K562 (cell line): Measurements from ENCODE around the gene ATRIP. TPM values are rescaled to one million over a fixed set of nuclear protein-coding genes. Genes with fewer than 3 reads are reported as not detected.

ENCODE experiments used
- C11orf30 ChIP-seq: fragments of 450-650 bp; IDR thresholded peaks from 2 replicates; pipeline ENCODE4 v1.6.1; 2016; ENCODE audit warnings: low read depth, mild to moderate bottlenecking
- CCNT2 ChIP-seq: IDR thresholded peaks from 2 replicates; pipeline ENCODE4 v1.6.1; 2011; ENCODE audit warnings: borderline replicate concordance, low read depth, mild to moderate bottlenecking, moderate library complexity, mixed read lengths, low read length; ENCODE audit not compliant: insufficient read length; ENCODE audit errors: extremely low read depth
- CREM ChIP-seq: IDR thresholded peaks from 2 replicates; pipeline ENCODE4 v1.6.1; 2014; ENCODE audit warnings: antibody characterized with exemption, low read depth
- FOS ChIP-seq: IDR thresholded peaks from 3 replicates; pipeline ENCODE4 v1.6.1; 2011; ENCODE audit not compliant: insufficient read length; ENCODE audit errors: extremely low read depth
- HDAC1 ChIP-seq, 2 experiments: fragments of 450-650 bp; IDR thresholded peaks; 2 replicates each; pipeline ENCODE4 v1.6.1; 2016 to 2017; ENCODE audit warnings: inconsistent platforms in 1 of 2, mild to moderate bottlenecking in 1 of 2, moderate library complexity in 1 of 2
- HMGN3 ChIP-seq: IDR thresholded peaks from 2 replicates; pipeline ENCODE4 v1.6.1; 2011; ENCODE audit warnings: borderline replicate concordance, low read depth, mild to moderate bottlenecking, mixed read lengths, low read length; ENCODE audit not compliant: insufficient read length; ENCODE audit errors: extremely low read depth
- JUND ChIP-seq, 2 experiments: IDR thresholded peaks; 2 replicates in 1 of 2; 3 replicates in 1 of 2; pipeline ENCODE4 v1.6.1; 2011; ENCODE audit warnings: borderline replicate concordance in 2 of 2, low read depth in 2 of 2, low read length in 2 of 2, improper control_type of control experiment in 1 of 2, missing biosample characterization in 1 of 2, missing genetic modification characterization in 1 of 2, missing genetic modification reagents in 1 of 2
- KLF1 ChIP-seq: fragments of 450-650 bp; IDR thresholded peaks from 2 replicates; pipeline ENCODE4 v1.6.1; 2016; ENCODE audit warnings: missing genetic modification characterization, missing compliant biosample characterization
- MBD2 ChIP-seq: sonication (generic); IDR thresholded peaks from 2 replicates; pipeline ENCODE4 v1.6.1; 2016; ENCODE audit warnings: low read depth, borderline replicate concordance
- PHB2 ChIP-seq: fragments of 450-650 bp; IDR thresholded peaks from 2 replicates; pipeline ENCODE4 v1.6.1; 2017; ENCODE audit warnings: low read depth
- SLC30A9 ChIP-seq: fragments of 250-450 bp; sonication (Bioruptor Pico); IDR thresholded peaks from 2 replicates; pipeline ENCODE4 v1.8.0; 2022; ENCODE audit warnings: mild to moderate bottlenecking, moderate library complexity
- SP2 ChIP-seq: IDR thresholded peaks from 2 replicates; pipeline ENCODE4 v1.6.1; 2011; ENCODE audit warnings: mild to moderate bottlenecking, low read depth, low read length, moderate library complexity; ENCODE audit not compliant: poor library complexity, severe bottlenecking; ENCODE audit errors: extremely low read depth
- ZNF121 ChIP-seq: sonication (generic); formaldehyde crosslinking; conservative IDR thresholded peaks from 2 replicates; pipeline ENCODE4 v1.8.0; 2022; ENCODE audit warnings: missing genetic modification reagents
- polyA plus RNA-seq, 8 experiments: library from polyadenylated mRNA; depleted of rRNA in 4 of 8; stranded (reverse) in 5 of 8; unstranded in 3 of 8; fragments of >200 nt; fragmentation: Nextera tagmentation in 2 of 8; fragmentation: Illumina TruSeq in 1 of 8; extraction: Ambion mirVana in 2 of 8; extraction: Trizol in 1 of 8; gene quantifications; 2 replicates each; pipeline versions ENCODE4 v1.2.1 to v1.2.3, GENCODE V29; 2011 to 2014; ENCODE audit warnings: inconsistent platforms in 1 of 8, missing spikeins in 1 of 8
- total RNA-seq, 7 experiments: library from RNA; depleted of rRNA in 6 of 7; stranded (reverse); fragments of >200 nt in 6 of 7; fragmentation: Illumina TruSeq in 2 of 7; extraction: Trizol in 2 of 7; gene quantifications; 2 replicates each; pipeline versions ENCODE4 v1.2.1 to v1.2.3, GENCODE V29; 2011 to 2021; ENCODE audit warnings: low replicate concordance in 1 of 7
- TF ChIP-seq, protein P1 (sequence below), 3 experiments: IDR thresholded peaks in 2 of 3; conservative IDR thresholded peaks in 1 of 3; 2 replicates each; pipeline ENCODE4 v1.5.1; 2011 to 2012; ENCODE audit warnings: low read length in 3 of 3, mild to moderate bottlenecking in 3 of 3, control low read depth in 2 of 3, improper control_type of control experiment in 1 of 3, inconsistent platforms in 1 of 3, low read depth in 1 of 3, mixed read lengths in 1 of 3, moderate library complexity in 1 of 3; ENCODE audit not compliant: insufficient read depth in 2 of 3
- TF ChIP-seq, protein P2 (sequence below): sonication (generic); formaldehyde crosslinking; IDR thresholded peaks from 2 replicates; pipeline ENCODE4 v1.8.1; 2023; ENCODE audit warnings: mild to moderate bottlenecking, missing genetic modification reagents, moderate library complexity
- TF ChIP-seq, protein P3 (sequence below), 2 experiments: fragments of 250-450 bp in 1 of 2; fragments of 450-650 bp in 1 of 2; sonication (Bioruptor Pico) in 1 of 2; IDR thresholded peaks; 2 replicates each; pipeline versions ENCODE4 v1.6.1 to v1.8.0; 2016 to 2021; ENCODE audit warnings: mild to moderate bottlenecking in 2 of 2, moderate library complexity in 2 of 2, missing compliant biosample characterization in 1 of 2, missing genetic modification characterization in 1 of 2
- TF ChIP-seq, protein P4 (sequence below): fragments of 200-800 bp; sonication (Bioruptor generic); IDR thresholded peaks from 2 replicates; pipeline ENCODE4 v1.6.1; 2017; ENCODE audit warnings: missing genetic modification characterization, missing compliant biosample characterization
- TF ChIP-seq, protein P5 (sequence below): IDR thresholded peaks from 2 replicates; pipeline ENCODE4 v1.6.1; 2014; ENCODE audit warnings: antibody characterized with exemption

ATRIP gene
- total and polyA plus RNA-seq, 9 of the 15 experiments (the other 6 are each of a cell fraction or from before 2014, with no cell fraction given), result 1.7 to 15.7 (median 10.5) TPM

DNA sequence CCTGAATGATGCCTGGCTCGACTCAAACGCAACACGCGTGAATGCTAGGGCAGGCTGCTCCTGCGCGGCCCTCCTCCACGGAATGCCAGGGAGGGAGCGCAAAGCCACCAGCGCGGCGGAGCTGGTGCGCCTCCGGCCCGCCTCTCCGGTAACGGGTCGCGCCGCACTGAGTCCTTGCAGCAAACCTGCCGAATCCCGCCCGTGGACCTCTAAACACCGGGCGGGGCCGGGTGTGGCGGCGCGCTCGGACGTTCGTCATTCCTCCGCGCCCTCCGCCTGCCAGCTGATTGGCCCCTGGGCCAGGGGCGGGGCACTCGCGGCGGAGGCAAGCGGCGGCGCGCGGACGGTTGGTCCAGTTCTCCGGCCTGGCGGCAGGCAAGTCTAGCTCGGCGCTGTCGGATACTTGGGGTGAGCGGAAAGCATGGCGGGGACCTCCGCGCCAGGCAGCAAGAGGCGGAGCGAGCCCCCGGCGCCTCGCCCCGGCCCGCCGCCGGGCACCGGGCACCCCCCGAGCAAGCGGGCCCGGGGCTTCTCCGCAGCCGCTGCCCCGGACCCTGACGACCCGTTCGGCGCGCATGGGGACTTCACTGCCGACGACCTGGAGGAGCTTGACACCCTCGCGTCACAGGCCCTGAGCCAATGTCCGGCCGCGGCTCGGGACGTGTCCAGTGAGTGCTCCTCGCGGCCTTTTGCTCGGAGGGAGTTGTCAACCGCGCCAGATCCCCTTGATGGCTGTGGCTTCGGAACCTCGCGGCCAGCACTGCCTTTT lies at the start of gene ATRIP (continued):
- TF ChIP-seq MBD2, result peak; percentile 44; the same call in 1 of the 2 replicates
- peak; percentile 16; the same call in 1 of the 2 replicates for TF ChIP-seq JUND (IDR thresholded peaks at IDR 0.05; ENCODE audit: borderline replicate concordance, low read depth, low read length)
- no peak; the same call in 2 of the 3 replicates for TF ChIP-seq JUND (tag; IDR thresholded peaks at IDR 0.05; ENCODE audit: borderline replicate concordance, low read depth, low read length)
- TF ChIP-seq ZNF121 (CRISPR knock-in tag), result no peak
- peak; percentile 21 for TF ChIP-seq FOS
- TF ChIP-seq, protein P1, sequence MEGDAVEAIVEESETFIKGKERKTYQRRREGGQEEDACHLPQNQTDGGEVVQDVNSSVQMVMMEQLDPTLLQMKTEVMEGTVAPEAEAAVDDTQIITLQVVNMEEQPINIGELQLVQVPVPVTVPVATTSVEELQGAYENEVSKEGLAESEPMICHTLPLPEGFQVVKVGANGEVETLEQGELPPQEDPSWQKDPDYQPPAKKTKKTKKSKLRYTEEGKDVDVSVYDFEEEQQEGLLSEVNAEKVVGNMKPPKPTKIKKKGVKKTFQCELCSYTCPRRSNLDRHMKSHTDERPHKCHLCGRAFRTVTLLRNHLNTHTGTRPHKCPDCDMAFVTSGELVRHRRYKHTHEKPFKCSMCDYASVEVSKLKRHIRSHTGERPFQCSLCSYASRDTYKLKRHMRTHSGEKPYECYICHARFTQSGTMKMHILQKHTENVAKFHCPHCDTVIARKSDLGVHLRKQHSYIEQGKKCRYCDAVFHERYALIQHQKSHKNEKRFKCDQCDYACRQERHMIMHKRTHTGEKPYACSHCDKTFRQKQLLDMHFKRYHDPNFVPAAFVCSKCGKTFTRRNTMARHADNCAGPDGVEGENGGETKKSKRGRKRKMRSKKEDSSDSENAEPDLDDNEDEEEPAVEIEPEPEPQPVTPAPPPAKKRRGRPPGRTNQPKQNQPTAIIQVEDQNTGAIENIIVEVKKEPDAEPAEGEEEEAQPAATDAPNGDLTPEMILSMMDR (IDR thresholded peaks at IDR 0.05 in 2 of 3, conservative IDR thresholded peaks at IDR 0.05 in 1 of 3; ENCODE audit: insufficient read depth in 2 of 3, low read depth in 1 of 3, low read length in 3 of 3), result 0 out of 6 replicates have a peak, but pooled peaks of 1 of the 3 experiments have one; percentile 2
- no peak for TF ChIP-seq SLC30A9 (CRISPR knock-in tag)
- TF ChIP-seq, protein P2, sequence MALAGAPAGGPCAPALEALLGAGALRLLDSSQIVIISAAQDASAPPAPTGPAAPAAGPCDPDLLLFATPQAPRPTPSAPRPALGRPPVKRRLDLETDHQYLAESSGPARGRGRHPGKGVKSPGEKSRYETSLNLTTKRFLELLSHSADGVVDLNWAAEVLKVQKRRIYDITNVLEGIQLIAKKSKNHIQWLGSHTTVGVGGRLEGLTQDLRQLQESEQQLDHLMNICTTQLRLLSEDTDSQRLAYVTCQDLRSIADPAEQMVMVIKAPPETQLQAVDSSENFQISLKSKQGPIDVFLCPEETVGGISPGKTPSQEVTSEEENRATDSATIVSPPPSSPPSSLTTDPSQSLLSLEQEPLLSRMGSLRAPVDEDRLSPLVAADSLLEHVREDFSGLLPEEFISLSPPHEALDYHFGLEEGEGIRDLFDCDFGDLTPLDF, result no peak
- 0 out of 2 replicates have a peak, but pooled peaks have one; percentile 52 for TF ChIP-seq KLF1 (tag)
- TF ChIP-seq CCNT2, result peak; percentile 75
- peak; percentile 82 for TF ChIP-seq HMGN3
- TF ChIP-seq, protein P3, sequence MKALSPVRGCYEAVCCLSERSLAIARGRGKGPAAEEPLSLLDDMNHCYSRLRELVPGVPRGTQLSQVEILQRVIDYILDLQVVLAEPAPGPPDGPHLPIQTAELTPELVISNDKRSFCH (CRISPR knock-in tag; IDR thresholded peaks at IDR 0.05), result no peak
- TF ChIP-seq, protein P3 (tag; IDR thresholded peaks at IDR 0.05), result peak; percentile 54; the same call in 1 of the 2 replicates
- TF ChIP-seq PHB2, result no peak
- TF ChIP-seq, protein P4, sequence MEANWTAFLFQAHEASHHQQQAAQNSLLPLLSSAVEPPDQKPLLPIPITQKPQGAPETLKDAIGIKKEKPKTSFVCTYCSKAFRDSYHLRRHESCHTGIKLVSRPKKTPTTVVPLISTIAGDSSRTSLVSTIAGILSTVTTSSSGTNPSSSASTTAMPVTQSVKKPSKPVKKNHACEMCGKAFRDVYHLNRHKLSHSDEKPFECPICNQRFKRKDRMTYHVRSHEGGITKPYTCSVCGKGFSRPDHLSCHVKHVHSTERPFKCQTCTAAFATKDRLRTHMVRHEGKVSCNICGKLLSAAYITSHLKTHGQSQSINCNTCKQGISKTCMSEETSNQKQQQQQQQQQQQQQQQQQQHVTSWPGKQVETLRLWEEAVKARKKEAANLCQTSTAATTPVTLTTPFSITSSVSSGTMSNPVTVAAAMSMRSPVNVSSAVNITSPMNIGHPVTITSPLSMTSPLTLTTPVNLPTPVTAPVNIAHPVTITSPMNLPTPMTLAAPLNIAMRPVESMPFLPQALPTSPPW (CRISPR knock-in tag), result peak; percentile 75
- TF ChIP-seq, protein P5, sequence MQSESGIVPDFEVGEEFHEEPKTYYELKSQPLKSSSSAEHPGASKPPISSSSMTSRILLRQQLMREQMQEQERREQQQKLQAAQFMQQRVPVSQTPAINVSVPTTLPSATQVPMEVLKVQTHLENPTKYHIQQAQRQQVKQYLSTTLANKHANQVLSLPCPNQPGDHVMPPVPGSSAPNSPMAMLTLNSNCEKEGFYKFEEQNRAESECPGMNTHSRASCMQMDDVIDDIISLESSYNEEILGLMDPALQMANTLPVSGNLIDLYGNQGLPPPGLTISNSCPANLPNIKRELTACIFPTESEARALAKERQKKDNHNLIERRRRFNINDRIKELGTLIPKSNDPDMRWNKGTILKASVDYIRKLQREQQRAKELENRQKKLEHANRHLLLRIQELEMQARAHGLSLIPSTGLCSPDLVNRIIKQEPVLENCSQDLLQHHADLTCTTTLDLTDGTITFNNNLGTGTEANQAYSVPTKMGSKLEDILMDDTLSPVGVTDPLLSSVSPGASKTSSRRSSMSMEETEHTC, result no peak
- TF ChIP-seq C11orf30, result peak; percentile 95
- peak in 1 of 2 experiments; percentile 86; a peak in 2 of 4 replicates for TF ChIP-seq HDAC1 (IDR thresholded peaks at IDR 0.05)
- TF ChIP-seq SP2, result no peak
- TF ChIP-seq CREM, result peak; percentile 99
